ENCODE data around the gene SRP68.

SRP68 gene

DNA sequence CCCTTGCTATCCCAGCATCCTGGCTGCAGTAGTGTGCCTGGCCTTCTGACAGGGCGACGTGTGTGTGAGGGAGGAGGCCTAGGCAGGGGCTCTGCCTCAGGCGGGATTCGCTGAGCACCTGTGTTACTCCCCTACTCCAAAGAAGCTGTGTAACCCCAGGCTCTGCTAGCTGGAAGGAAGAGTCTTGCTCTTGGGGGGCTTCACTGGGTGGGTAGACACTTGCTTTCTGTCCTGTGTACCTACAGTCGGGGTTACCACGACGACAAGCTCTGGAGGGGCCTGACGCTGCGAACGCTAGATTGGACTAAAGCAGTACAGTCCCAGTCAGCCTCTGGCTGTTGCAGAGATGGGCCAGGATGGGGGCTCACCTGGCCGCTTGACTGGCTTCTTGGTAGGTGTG, 21.7 kb upstream of the SRP68 start:
- TF ChIP-seq ZFP3 (CRISPR knock-in tag; IDR thresholded peaks at IDR 0.05) (no peak), ISL1 (CRISPR knock-in tag; IDR thresholded peaks at IDR 0.05) (no peak), CREB5 (CRISPR knock-in tag; IDR thresholded peaks at IDR 0.05; ENCODE audit: low read depth) (no peak), TOX (CRISPR knock-in tag; IDR thresholded peaks at IDR 0.05; ENCODE audit: borderline replicate concordance) (no peak)
- ATAC-seq: no peak

- no peak for ATAC-seq
- TF ChIP-seq ZNF70 (CRISPR knock-in tag; IDR thresholded peaks at IDR 0.05): no peak
- no peak for TF ChIP-seq ZFP3 (CRISPR knock-in tag; IDR thresholded peaks at IDR 0.05)
- no peak for TF ChIP-seq ZNF8 (CRISPR knock-in tag; IDR thresholded peaks at IDR 0.05)
- TF ChIP-seq RARB (CRISPR knock-in tag; IDR thresholded peaks at IDR 0.05): no peak
- TF ChIP-seq CSRNP3 (CRISPR knock-in tag; IDR thresholded peaks at IDR 0.05): no peak
- TF ChIP-seq CREB5 (CRISPR knock-in tag; IDR thresholded peaks at IDR 0.05; ENCODE audit: low read depth): no peak
- TF ChIP-seq, protein P1, sequence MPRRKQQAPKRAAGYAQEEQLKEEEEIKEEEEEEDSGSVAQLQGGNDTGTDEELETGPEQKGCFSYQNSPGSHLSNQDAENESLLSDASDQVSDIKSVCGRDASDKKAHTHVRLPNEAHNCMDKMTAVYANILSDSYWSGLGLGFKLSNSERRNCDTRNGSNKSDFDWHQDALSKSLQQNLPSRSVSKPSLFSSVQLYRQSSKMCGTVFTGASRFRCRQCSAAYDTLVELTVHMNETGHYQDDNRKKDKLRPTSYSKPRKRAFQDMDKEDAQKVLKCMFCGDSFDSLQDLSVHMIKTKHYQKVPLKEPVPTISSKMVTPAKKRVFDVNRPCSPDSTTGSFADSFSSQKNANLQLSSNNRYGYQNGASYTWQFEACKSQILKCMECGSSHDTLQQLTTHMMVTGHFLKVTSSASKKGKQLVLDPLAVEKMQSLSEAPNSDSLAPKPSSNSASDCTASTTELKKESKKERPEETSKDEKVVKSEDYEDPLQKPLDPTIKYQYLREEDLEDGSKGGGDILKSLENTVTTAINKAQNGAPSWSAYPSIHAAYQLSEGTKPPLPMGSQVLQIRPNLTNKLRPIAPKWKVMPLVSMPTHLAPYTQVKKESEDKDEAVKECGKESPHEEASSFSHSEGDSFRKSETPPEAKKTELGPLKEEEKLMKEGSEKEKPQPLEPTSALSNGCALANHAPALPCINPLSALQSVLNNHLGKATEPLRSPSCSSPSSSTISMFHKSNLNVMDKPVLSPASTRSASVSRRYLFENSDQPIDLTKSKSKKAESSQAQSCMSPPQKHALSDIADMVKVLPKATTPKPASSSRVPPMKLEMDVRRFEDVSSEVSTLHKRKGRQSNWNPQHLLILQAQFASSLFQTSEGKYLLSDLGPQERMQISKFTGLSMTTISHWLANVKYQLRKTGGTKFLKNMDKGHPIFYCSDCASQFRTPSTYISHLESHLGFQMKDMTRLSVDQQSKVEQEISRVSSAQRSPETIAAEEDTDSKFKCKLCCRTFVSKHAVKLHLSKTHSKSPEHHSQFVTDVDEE (CRISPR knock-in tag; IDR thresholded peaks at IDR 0.05): no peak
- TF ChIP-seq ZNF565 (CRISPR knock-in tag; conservative IDR thresholded peaks at IDR 0.05; ENCODE audit: low read depth): no peak
- TF ChIP-seq SNAI2 (CRISPR knock-in tag; IDR thresholded peaks at IDR 0.05): no peak
- TF ChIP-seq ARNTL (CRISPR knock-in tag; IDR thresholded peaks at IDR 0.05; ENCODE audit: borderline replicate concordance, low read depth): no peak
Observed at GRCh38 chr17:76092526-76093413, 20.5 kb upstream of the SRP68 start.

DNA sequence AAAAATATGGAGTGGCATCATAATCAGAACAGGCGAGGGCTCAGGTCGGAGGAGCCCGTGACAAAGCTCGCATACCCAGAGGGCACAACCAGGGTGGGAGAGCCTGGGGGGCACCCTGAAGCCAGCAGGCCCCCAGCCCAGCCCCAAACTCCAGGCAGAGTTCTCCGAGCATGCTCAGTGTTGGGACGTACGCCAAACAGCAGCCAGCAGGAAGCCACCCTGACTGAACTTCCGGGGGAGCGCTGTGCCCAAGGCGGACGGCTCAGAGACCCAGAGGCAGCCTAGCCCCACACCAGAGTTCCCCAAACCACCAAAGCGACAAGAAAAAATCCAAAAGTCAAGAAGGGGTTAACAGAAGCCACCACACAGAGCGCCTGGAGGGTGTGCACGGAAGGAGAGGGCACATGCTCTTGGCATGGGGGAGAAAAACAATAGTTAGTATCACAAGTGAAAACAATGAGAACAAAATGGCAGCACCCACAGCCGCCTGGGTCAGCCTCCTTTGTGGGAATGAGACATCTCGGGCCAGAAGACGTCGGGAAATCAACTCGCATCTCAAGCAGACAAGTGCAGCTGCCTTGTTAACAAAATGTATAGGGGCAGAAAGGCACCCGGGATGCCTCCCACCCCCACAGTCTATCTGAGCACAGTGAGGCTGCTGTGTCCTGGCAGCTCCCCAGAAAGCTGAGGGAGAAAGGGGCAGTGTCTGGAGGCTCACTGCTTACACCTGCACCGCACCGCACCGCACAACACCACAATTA, 19.4 kb upstream of the SRP68 start:
- TF ChIP-seq, protein P1 (CRISPR knock-in tag; IDR thresholded peaks at IDR 0.05): no peak
- no peak for TF ChIP-seq ARNTL (CRISPR knock-in tag; IDR thresholded peaks at IDR 0.05; ENCODE audit: borderline replicate concordance, low read depth)
- ATAC-seq: no peak

DNA sequence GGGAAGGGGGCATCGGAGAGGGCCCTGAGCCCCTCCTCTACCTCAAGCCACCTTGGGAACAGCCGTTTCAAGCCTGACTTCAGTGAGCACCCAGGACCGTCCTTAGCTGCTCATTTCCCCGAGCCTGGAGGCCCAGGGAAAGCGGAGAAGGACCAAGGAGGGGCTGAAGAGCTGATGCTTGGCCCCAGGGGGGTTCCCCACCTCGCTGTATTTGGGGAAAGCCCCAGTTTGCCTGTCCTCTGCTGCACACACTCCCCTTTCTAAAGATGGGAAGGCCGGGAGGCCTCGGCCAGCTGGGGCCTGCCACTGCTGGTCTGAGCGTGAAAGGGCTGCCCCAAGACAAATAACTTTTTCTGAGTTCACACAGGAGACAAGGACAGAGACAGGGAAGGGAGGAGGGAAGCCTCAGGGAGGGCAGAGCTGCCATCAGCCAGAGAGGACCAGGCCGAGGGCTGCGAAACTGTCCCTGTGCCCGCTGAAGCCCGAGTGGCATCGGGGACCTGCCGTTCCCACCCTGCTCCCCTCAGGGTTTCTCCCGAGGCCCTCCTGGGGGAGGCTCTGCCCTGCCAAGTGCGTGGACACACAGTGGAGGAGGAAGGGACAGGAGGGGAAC, 18.3 kb upstream of the SRP68 start:
- TF ChIP-seq SNAI2 (CRISPR knock-in tag; IDR thresholded peaks at IDR 0.05) (no peak), OSR1 (CRISPR knock-in tag; IDR thresholded peaks at IDR 0.05) (no peak), ZNF565 (CRISPR knock-in tag; conservative IDR thresholded peaks at IDR 0.05; ENCODE audit: low read depth) (no peak), ESRRG (CRISPR knock-in tag; IDR thresholded peaks at IDR 0.05) (no peak), ZFP30 (CRISPR knock-in tag; IDR thresholded peaks at IDR 0.05) (no peak), ZC3H10 (CRISPR knock-in tag; IDR thresholded peaks at IDR 0.05) (no peak), TCF4 (CRISPR knock-in tag; IDR thresholded peaks at IDR 0.05; ENCODE audit: borderline replicate concordance) (no peak), GLIS3 (CRISPR knock-in tag; IDR thresholded peaks at IDR 0.05) (no peak), CSDC2 (CRISPR knock-in tag; IDR thresholded peaks at IDR 0.05) (no peak), RARB (CRISPR knock-in tag; IDR thresholded peaks at IDR 0.05) (no peak), ISL1 (CRISPR knock-in tag; IDR thresholded peaks at IDR 0.05) (no peak), ZFP3 (CRISPR knock-in tag; IDR thresholded peaks at IDR 0.05) (no peak), ARNTL (CRISPR knock-in tag; IDR thresholded peaks at IDR 0.05; ENCODE audit: borderline replicate concordance, low read depth) (no peak)
- TF ChIP-seq, protein P2, sequence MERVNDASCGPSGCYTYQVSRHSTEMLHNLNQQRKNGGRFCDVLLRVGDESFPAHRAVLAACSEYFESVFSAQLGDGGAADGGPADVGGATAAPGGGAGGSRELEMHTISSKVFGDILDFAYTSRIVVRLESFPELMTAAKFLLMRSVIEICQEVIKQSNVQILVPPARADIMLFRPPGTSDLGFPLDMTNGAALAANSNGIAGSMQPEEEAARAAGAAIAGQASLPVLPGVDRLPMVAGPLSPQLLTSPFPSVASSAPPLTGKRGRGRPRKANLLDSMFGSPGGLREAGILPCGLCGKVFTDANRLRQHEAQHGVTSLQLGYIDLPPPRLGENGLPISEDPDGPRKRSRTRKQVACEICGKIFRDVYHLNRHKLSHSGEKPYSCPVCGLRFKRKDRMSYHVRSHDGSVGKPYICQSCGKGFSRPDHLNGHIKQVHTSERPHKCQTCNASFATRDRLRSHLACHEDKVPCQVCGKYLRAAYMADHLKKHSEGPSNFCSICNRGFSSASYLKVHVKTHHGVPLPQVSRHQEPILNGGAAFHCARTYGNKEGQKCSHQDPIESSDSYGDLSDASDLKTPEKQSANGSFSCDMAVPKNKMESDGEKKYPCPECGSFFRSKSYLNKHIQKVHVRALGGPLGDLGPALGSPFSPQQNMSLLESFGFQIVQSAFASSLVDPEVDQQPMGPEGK (CRISPR knock-in tag; IDR thresholded peaks at IDR 0.05; ENCODE audit: borderline replicate concordance): no peak
- ATAC-seq: no peak
